HFFc6 (cell line): ENCODE data around the gene ACSL1. TPM values are rescaled to one million over a fixed set of nuclear protein-coding genes. Genes with fewer than 3 reads are reported as not detected.

Experiments
- DNase-seq: peaks from one replicate; pipeline ENCODE4 v3.0.0-alpha.2; 2018
- H3K27ac Mint-ChIP-seq: 2 replicates; pipeline ENCODE4 v1.8.0; 2020; ENCODE audit warnings: mild to moderate bottlenecking, mixed read lengths
- H3K27me3 Mint-ChIP-seq: 2 replicates; pipeline ENCODE4 v1.8.0; 2021; ENCODE audit warnings: mild to moderate bottlenecking, moderate library complexity, mixed read lengths; ENCODE audit not compliant: insufficient read depth
- H3K36me3 Mint-ChIP-seq: 2 replicates; pipeline ENCODE4 v1.8.0; 2021; ENCODE audit warnings: low read depth, mixed read lengths
- H3K4me1 Mint-ChIP-seq: 2 replicates; pipeline ENCODE4 v1.8.0; 2020; ENCODE audit warnings: low read depth, mixed read lengths
- H3K4me3 Mint-ChIP-seq: 2 replicates; pipeline ENCODE4 v1.8.0; 2020; ENCODE audit warnings: mild to moderate bottlenecking, moderate library complexity, mixed read lengths
- H3K9me3 Mint-ChIP-seq: 2 replicates; pipeline ENCODE4 v1.8.0; 2020; ENCODE audit warnings: mild to moderate bottlenecking, mixed read lengths
- CTCF ChIP-seq: fragments of 200-600 bp; sonication (generic); IDR thresholded peaks from 2 replicates; pipeline ENCODE4 v1.5.0; 2021; ENCODE audit warnings: antibody characterized with exemption, mild to moderate bottlenecking
- total RNA-seq, 6 experiments: library from RNA; stranded (reverse); fragmentation: NEBNext Ultra II Directional; extraction: Animal tissue kit (Norgen Biotek cat#: 25700); gene quantifications; 2 replicates in 1 of 6; 3 replicates in 5 of 6; pipeline ENCODE4 v1.2.3, GENCODE V29; 2021

Gene ACSL1
- total RNA-seq, 6 experiments from 2014 or later, result 21.7 to 24.0 (median 22.9) TPM

GRCh38 chr4:184853436-184853835, 27.7 kb upstream of the ACSL1 start:
- Mint-ChIP-seq H3K4me1 (no peaks in the 10 kb centered on the region), H3K36me3 (no peaks in the 10 kb centered on the region), H3K9me3 (no peaks in the 10 kb centered on the region), H3K27ac (no peak overlapping the region), H3K4me3 (no peak overlapping the region), H3K27me3 (peaks cover 4% of the 10 kb centered on the region)
- TF ChIP-seq CTCF, result no peak
- no peak for DNase-seq

- H3K9me3 Mint-ChIP-seq, result no peaks in the 10 kb centered on the region
- H3K4me3 Mint-ChIP-seq, result no peak overlapping the region
- H3K4me1 Mint-ChIP-seq, result no peaks in the 10 kb centered on the region
- no peak for DNase-seq
- peaks cover 4% of the 10 kb centered on the region for H3K27me3 Mint-ChIP-seq
- no peak for TF ChIP-seq CTCF
- no peaks in the 10 kb centered on the region for H3K36me3 Mint-ChIP-seq
- H3K27ac Mint-ChIP-seq, result no peak overlapping the region
These were observed 26.1 kb upstream of the ACSL1 start for GRCh38 chr4:184851886-184852285.

DNA sequence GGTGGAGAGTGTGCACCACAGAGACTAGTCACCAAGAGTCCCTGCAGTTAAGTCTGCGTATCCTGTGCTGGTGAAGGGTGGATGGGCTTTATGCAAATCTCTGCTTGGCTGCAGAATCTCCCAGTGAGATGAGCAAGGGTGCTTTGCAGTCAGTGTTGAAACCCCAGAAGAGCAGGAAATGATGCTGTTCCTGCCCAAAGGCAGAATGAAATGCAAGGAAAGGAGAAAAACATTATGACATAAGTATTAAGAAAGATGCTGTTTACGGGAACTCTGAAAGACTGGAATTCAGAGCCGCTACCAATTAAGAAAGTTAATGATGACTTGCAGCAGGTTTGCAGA, 25.4 kb upstream of the ACSL1 start:
- Mint-ChIP-seq H3K9me3 (no peaks in the 10 kb centered on the region), H3K4me1 (no peaks in the 10 kb centered on the region), H3K27ac (no peak overlapping the region), H3K4me3 (no peak overlapping the region), H3K36me3 (no peaks in the 10 kb centered on the region), H3K27me3 (peaks cover 4% of the 10 kb centered on the region)
- no peak for TF ChIP-seq CTCF
- DNase-seq, result no peak

- Mint-ChIP-seq H3K4me1 (no peaks in the 10 kb centered on the region), H3K36me3 (no peaks in the 10 kb centered on the region), H3K27me3 (peaks cover 6% of the 10 kb centered on the region), H3K4me3 (no peak overlapping the region), H3K27ac (no peak overlapping the region), H3K9me3 (no peaks in the 10 kb centered on the region)
- TF ChIP-seq CTCF, result no peak
- no peak for DNase-seq
These were observed 24.8 kb upstream of the ACSL1 start for GRCh38 chr4:184850431-184851199.

- H3K4me3 Mint-ChIP-seq, result no peak overlapping the region
- H3K36me3 Mint-ChIP-seq, result no peaks in the 10 kb centered on the region
These were observed 24.2 kb upstream of the ACSL1 start for GRCh38 chr4:184850018-184850417.

More at GRCh38 chr4:184850018-184850417, 24.2 kb upstream of the ACSL1 start:
- Mint-ChIP-seq H3K27me3 (peaks cover 6% of the 10 kb centered on the region), H3K27ac (no peak overlapping the region), H3K4me1 (no peaks in the 10 kb centered on the region), H3K9me3 (no peaks in the 10 kb centered on the region)
- DNase-seq, result no peak
- no peak for TF ChIP-seq CTCF
